ENCODE data around the gene MLPH. TPM values are rescaled to one million over a fixed set of nuclear protein-coding genes. Genes with fewer than 3 reads are reported as not detected.

The MLPH gene
- total and polyA plus RNA-seq, 12 donors = 9.7 to 60.0 (median 40.8) TPM

DNA sequence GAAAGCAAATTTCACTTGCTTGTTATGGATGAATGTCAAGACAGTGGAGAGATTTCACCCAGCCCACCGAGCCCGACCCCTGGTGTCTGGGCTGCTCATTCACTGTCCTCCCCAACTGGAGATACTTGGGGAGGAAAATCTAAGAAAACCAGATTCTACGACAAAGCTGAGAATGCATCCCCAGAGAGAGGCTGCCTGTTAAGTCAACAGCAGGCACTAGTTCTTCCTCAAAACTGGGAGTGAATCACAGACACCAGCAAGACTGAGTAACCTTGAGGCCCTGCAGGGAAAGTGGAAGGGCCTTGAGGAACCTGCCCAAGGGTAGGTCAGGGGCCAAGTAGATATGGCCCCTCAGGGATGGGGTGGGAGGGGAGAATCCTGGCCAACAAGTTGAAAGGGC is 34.2 kb upstream of the MLPH start:
- Histone ChIP-seq H3K36me3 (no peaks in the 10 kb centered on the region), H3K27ac (peak overlapping the region in 2 of 10 donors; percentile 47 to 70), H3K27me3 (peaks cover 0 to 12% (median 0%) of the 10 kb centered on the region in 7 donors), H3K9me3 (no peaks in the 10 kb centered on the region), H3K4me1 (peaks cover 16 to 65% (median 43%) of the 10 kb centered on the region in 9 donors), H3K4me3 (no peak overlapping the region)
- intact Hi-C loops (cut with DNase I) = no loop called here
- ATAC-seq = no peak
- TF ChIP-seq, protein P1, sequence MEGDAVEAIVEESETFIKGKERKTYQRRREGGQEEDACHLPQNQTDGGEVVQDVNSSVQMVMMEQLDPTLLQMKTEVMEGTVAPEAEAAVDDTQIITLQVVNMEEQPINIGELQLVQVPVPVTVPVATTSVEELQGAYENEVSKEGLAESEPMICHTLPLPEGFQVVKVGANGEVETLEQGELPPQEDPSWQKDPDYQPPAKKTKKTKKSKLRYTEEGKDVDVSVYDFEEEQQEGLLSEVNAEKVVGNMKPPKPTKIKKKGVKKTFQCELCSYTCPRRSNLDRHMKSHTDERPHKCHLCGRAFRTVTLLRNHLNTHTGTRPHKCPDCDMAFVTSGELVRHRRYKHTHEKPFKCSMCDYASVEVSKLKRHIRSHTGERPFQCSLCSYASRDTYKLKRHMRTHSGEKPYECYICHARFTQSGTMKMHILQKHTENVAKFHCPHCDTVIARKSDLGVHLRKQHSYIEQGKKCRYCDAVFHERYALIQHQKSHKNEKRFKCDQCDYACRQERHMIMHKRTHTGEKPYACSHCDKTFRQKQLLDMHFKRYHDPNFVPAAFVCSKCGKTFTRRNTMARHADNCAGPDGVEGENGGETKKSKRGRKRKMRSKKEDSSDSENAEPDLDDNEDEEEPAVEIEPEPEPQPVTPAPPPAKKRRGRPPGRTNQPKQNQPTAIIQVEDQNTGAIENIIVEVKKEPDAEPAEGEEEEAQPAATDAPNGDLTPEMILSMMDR (IDR thresholded peaks at IDR 0.05) = no peak
- WGBS, 2 donors = 81 to 85% methylated on average over 3 of the region's 3 CpGs
- DNase-seq = no peak

GRCh38 chr2:237453671-237454070 is 33.4 kb upstream of the MLPH start:
- WGBS, 2 donors = 69 to 77% methylated on average over 3 of the region's 3 CpGs
- intact Hi-C loops (cut with DNase I) = no loop called here
- H3K27me3 ChIP-seq = peaks cover 0 to 8% (median 0%) of the 10 kb centered on the region in 7 donors
- no peak overlapping the region for H3K27ac ChIP-seq
- no peak for DNase-seq
- H3K36me3 ChIP-seq = no peaks in the 10 kb centered on the region
- no peak for ATAC-seq
- H3K9me3 ChIP-seq = no peaks in the 10 kb centered on the region
- peaks cover 16 to 62% (median 39%) of the 10 kb centered on the region in 9 donors for H3K4me1 ChIP-seq
- H3K4me3 ChIP-seq = no peak overlapping the region
- TF ChIP-seq, protein P1 (IDR thresholded peaks at IDR 0.05) = no peak

GRCh38 chr2:237455764-237456163 is 31.3 kb upstream of the MLPH start:
- peaks cover 0 to 8% (median 0%) of the 10 kb centered on the region in 7 donors for H3K27me3 ChIP-seq
- DNase-seq (no peak), ATAC-seq (peak in 4 of 8 donors; percentile 18 to 23 (median 20))
- peak overlapping the region in 6 of 10 donors; percentile 2 to 67 (median 40) for H3K27ac ChIP-seq
- intact Hi-C loops (cut with DNase I) = no loop called here
- peaks cover 2 to 42% (median 21%) of the 10 kb centered on the region in 9 donors for H3K4me1 ChIP-seq
- no peak overlapping the region for H3K4me3 ChIP-seq
- H3K36me3 ChIP-seq = no peaks in the 10 kb centered on the region
- WGBS, 2 donors = 75 to 81% methylated on average over 5 of the region's 5 CpGs
- TF ChIP-seq, protein P1 (IDR thresholded peaks at IDR 0.05) = no peak
- H3K9me3 ChIP-seq = no peaks in the 10 kb centered on the region

DNA sequence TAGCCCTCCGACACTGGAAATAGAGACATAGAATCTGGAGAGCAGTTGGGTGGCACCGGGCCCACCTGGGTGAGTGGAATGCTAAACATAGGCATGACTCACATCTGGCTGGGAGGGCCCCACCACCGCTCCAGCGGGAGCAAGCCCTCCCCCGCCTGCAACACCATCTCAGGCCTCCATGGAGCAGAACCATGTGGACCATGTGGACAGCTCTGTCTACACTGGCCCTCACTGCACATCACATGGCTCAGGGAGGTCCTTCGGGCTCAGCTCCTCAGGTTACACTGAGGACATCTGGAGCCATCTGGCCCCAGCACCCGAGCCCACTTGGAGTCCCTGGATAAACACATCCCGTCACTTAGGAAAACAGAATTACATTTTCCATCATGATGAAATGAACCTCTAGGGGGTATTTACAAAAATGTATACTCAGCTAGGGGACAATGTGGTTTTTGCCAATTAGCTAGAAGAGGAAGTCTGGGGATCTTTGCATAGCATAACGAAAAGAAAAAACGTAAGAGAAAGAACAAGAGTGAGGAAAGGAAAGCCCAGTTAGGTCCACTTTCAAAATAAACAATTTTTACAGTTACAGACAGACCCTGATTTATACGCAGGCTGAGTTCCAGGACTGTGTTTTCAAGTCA is 30.7 kb upstream of the MLPH start:
- intact Hi-C loops (cut with DNase I) = no loop called here
- ATAC-seq = peak; percentile 83 to 94 (median 87)
- H3K27ac ChIP-seq = peak overlapping the region in 6 of 10 donors; percentile 2 to 67 (median 40)

More for the DNA sequence above, 30.7 kb upstream of the MLPH start:
- 46 to 58% methylated on average over 11 of the region's 11 CpGs for WGBS, 2 donors
- H3K4me3 ChIP-seq = no peak overlapping the region
- no peaks in the 10 kb centered on the region for H3K9me3 ChIP-seq
- peak; percentile 71 to 72 for DNase-seq
- peaks cover 0 to 8% (median 0%) of the 10 kb centered on the region in 7 donors for H3K27me3 ChIP-seq
- peaks cover 2 to 38% (median 18%) of the 10 kb centered on the region in 9 donors for H3K4me1 ChIP-seq
- H3K36me3 ChIP-seq = no peaks in the 10 kb centered on the region
- TF ChIP-seq, protein P1 (IDR thresholded peaks at IDR 0.05) = no peak

All from heart right ventricle (tissue), 16 donors.